Mesenchymal stem cell (in vitro differentiated cells and primary cell): ENCODE measurements around the gene CDH2.
A peak's percentile ranks its signal among the peaks of the same experiment; 100 is the strongest.

Experiments
- DNase-seq: peaks from one replicate; pipeline ENCODE4 v3.0.0-alpha.2; 2013
- H2AFZ ChIP-seq: one replicate; pipeline ENCODE4 v1.6.1; 2013; ENCODE audit warnings: low read depth, mild to moderate bottlenecking, control low read depth, inconsistent platforms, low read length, moderate library complexity
- H2AK5ac ChIP-seq: 2 replicates; pipeline ENCODE4 v1.6.1; 2013; ENCODE audit warnings: low read length, moderate library complexity, mild to moderate bottlenecking, inconsistent platforms; ENCODE audit not compliant: severe bottlenecking
- H2BK120ac ChIP-seq: one replicate; pipeline ENCODE4 v1.6.1; 2013; ENCODE audit warnings: low read depth, mild to moderate bottlenecking, inconsistent platforms, low read length, moderate library complexity
- H2BK12ac ChIP-seq, 2 experiments: one replicate each; pipeline ENCODE4 v1.6.1; 2013; ENCODE audit warnings: inconsistent platforms in 2 of 2, low read length in 2 of 2, mild to moderate bottlenecking in 2 of 2, moderate library complexity in 2 of 2, control low read depth in 1 of 2
- H2BK15ac ChIP-seq: one replicate; pipeline ENCODE4 v1.6.1; 2013; ENCODE audit warnings: mild to moderate bottlenecking, low read depth, inconsistent platforms; ENCODE audit not compliant: poor library complexity, severe bottlenecking
- H2BK5ac ChIP-seq: 2 replicates; pipeline ENCODE4 v1.6.1; 2013; ENCODE audit warnings: low read depth, mild to moderate bottlenecking, low read length, control low read depth, inconsistent platforms; ENCODE audit not compliant: poor library complexity, severe bottlenecking
- H3K14ac ChIP-seq, 2 experiments: one replicate each; pipeline ENCODE4 v1.6.1; 2013; ENCODE audit warnings: inconsistent platforms in 2 of 2, low read length in 2 of 2, control low read depth in 1 of 2, mild to moderate bottlenecking in 1 of 2, moderate library complexity in 1 of 2
- H3K18ac ChIP-seq, 2 experiments: one replicate each; pipeline ENCODE4 v1.6.1; 2013; ENCODE audit warnings: inconsistent platforms in 2 of 2, low read length in 2 of 2, control low read depth in 1 of 2, low read depth in 1 of 2, mild to moderate bottlenecking in 1 of 2
- H3K23ac ChIP-seq, 2 experiments: one replicate each; pipeline ENCODE4 v1.6.1; 2013; ENCODE audit warnings: inconsistent platforms in 2 of 2, low read length in 2 of 2, mild to moderate bottlenecking in 2 of 2, moderate library complexity in 2 of 2, control low read depth in 1 of 2
- H3K27ac ChIP-seq: 2 replicates; pipeline ENCODE4 v1.5.1; 2013; ENCODE audit warnings: mild to moderate bottlenecking, moderate library complexity, low read length, control low read depth, inconsistent platforms; ENCODE audit not compliant: poor library complexity, severe bottlenecking
- H3K27me3 ChIP-seq, 2 experiments: 2 replicates each; pipeline versions ENCODE4 v1.6.1 to v1.7.0; 2013; ENCODE audit warnings: low read length in 2 of 2, mild to moderate bottlenecking in 2 of 2, moderate library complexity in 2 of 2, control low read depth in 1 of 2, inconsistent platforms in 1 of 2; ENCODE audit not compliant: control insufficient read depth in 1 of 2, insufficient read depth in 1 of 2
- H3K36me3 ChIP-seq, 2 experiments: 2 replicates each; pipeline versions ENCODE4 v1.6.1 to v1.7.0; 2013; ENCODE audit warnings: low read length in 2 of 2, control low read depth in 1 of 2, inconsistent platforms in 1 of 2, low read depth in 1 of 2, mild to moderate bottlenecking in 1 of 2; ENCODE audit not compliant: insufficient read depth in 2 of 2, control insufficient read depth in 1 of 2
- H3K4ac ChIP-seq, 2 experiments: one replicate each; pipeline ENCODE4 v1.6.1; 2013; ENCODE audit warnings: inconsistent platforms in 2 of 2, low read length in 2 of 2, mild to moderate bottlenecking in 2 of 2, moderate library complexity in 2 of 2, control low read depth in 1 of 2, low read depth in 1 of 2
- H3K4me1 ChIP-seq: 2 replicates; pipeline ENCODE4 v1.6.1; 2013; ENCODE audit warnings: low read depth, low read length, control low read depth; ENCODE audit not compliant: control insufficient read depth, insufficient read depth
- H3K4me2 ChIP-seq: 2 replicates; pipeline ENCODE4 v1.6.1; 2013; ENCODE audit warnings: low read length, mild to moderate bottlenecking, inconsistent platforms; ENCODE audit not compliant: poor library complexity, severe bottlenecking
- H3K4me3 ChIP-seq, 2 experiments: 2 replicates each; pipeline versions ENCODE4 v1.5.1 to v1.7.0; 2013; ENCODE audit warnings: low read length in 2 of 2, mild to moderate bottlenecking in 2 of 2, control low read depth in 1 of 2, low read depth in 1 of 2; ENCODE audit not compliant: insufficient read depth in 1 of 2
- H3K79me1 ChIP-seq: replicated peaks from 2 replicates; pipeline ENCODE4 v1.6.1; 2013; ENCODE audit warnings: mild to moderate bottlenecking, control low read depth, low read length, inconsistent platforms; ENCODE audit not compliant: poor library complexity, severe bottlenecking
- H3K9ac ChIP-seq: 2 replicates; pipeline ENCODE4 v1.7.0; 2013; ENCODE audit warnings: mild to moderate bottlenecking, low read length, moderate library complexity
- H3K9me3 ChIP-seq: 2 replicates; pipeline ENCODE4 v1.7.0; 2013; ENCODE audit warnings: mild to moderate bottlenecking, low read length; ENCODE audit not compliant: control insufficient read depth
- H4K8ac ChIP-seq: one replicate; pipeline ENCODE4 v1.6.1; 2013; ENCODE audit warnings: inconsistent platforms, mild to moderate bottlenecking, low read length, moderate library complexity
- H4K91ac ChIP-seq: one replicate; pipeline ENCODE4 v1.6.1; 2013; ENCODE audit warnings: mild to moderate bottlenecking, low read length, inconsistent platforms
- whole genome bisulfite sequencing: methylation state at CpG from one replicate; pipeline ENCODE4 v1.1.7; 2013; ENCODE audit warnings: mixed read lengths; 5-methylcytosine and 5-hydroxymethylcytosine counted together

CDH2 gene

GRCh38 chr18:28063271-28063761, 113.6 kb downstream of the CDH2 start:
- Histone ChIP-seq H2BK15ac (no peak overlapping the region), H2BK5ac (peak overlapping the region; percentile 70)
- WGBS = 0% methylated on average over 1 of the region's 2 CpGs

GRCh38 chr18:28062443-28062842, 114.5 kb downstream of the CDH2 start:
- Histone ChIP-seq H2AK5ac (no peak overlapping the region), H2BK5ac (no peak overlapping the region), H3K9ac (no peak overlapping the region), H3K27ac (peak overlapping the region; percentile 87), H2BK120ac (no peak overlapping the region), H3K4me2 (no peak overlapping the region), H3K4me3 (no peak overlapping the region), H3K4me1 (peaks cover 8% of the 10 kb centered on the region), H4K91ac (no peak overlapping the region), H3K18ac (no peak overlapping the region), H3K36me3 (no peaks in the 10 kb centered on the region), H3K4ac (no peak overlapping the region), H2AFZ (no peak overlapping the region), H3K9me3 (no peaks in the 10 kb centered on the region), H3K23ac (no peak overlapping the region), H4K8ac (no peak overlapping the region), H2BK12ac (peak overlapping the region in 1 of 2 experiments; percentile 4), H3K79me1 (peaks cover 11% of the 10 kb centered on the region), H3K27me3 (no peaks in the 10 kb centered on the region), H3K14ac (no peak overlapping the region), H2BK15ac (no peak overlapping the region)
- DNase-seq = no peak
- WGBS = 97% methylated on average over 4 of the region's 4 CpGs

More at GRCh38 chr18:28063271-28063761, 113.6 kb downstream of the CDH2 start:
- Histone ChIP-seq H3K79me1 (peaks cover 11% of the 10 kb centered on the region), H3K18ac (no peak overlapping the region), H3K9ac (no peak overlapping the region), H4K8ac (no peak overlapping the region), H3K27me3 (no peaks in the 10 kb centered on the region), H4K91ac (peak overlapping the region; percentile 12), H2AK5ac (no peak overlapping the region), H2BK12ac (no peak overlapping the region), H3K14ac (no peak overlapping the region), H3K36me3 (no peaks in the 10 kb centered on the region), H3K27ac (peak overlapping the region; percentile 98), H3K23ac (no peak overlapping the region), H2AFZ (no peak overlapping the region), H3K4me3 (no peak overlapping the region), H2BK120ac (no peak overlapping the region), H3K9me3 (no peaks in the 10 kb centered on the region), H3K4ac (no peak overlapping the region), H3K4me2 (no peak overlapping the region), H3K4me1 (peaks cover 8% of the 10 kb centered on the region)
- DNase-seq = peak; percentile 47

DNA sequence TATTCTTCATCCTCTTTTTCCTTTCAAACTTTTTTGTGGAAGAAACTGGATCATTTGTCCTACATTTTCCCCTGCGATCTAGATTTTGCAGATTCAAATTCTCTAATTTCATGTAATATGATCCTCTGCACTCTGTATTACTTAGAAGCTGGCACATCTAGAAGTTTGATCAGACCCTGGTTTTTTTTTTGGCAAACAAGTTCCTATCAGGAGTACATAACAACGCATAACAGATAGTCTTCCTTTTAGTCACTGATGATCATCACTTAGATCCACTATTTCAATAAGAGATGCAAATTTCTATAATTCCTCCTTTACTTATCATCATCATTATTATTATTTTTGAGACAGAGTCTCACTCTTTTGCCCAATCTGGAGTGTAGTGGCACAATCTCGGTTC, 117.1 kb downstream of the CDH2 start:
- Histone ChIP-seq H2BK5ac (no peak overlapping the region), H3K4me3 (no peak overlapping the region), H4K8ac (no peak overlapping the region), H2AFZ (no peak overlapping the region), H3K36me3 (no peaks in the 10 kb centered on the region), H3K27ac (no peak overlapping the region), H2AK5ac (no peak overlapping the region), H2BK12ac (no peak overlapping the region), H3K4me1 (peaks cover 8% of the 10 kb centered on the region), H2BK15ac (no peak overlapping the region), H3K18ac (no peak overlapping the region), H3K9ac (no peak overlapping the region), H4K91ac (no peak overlapping the region), H2BK120ac (no peak overlapping the region), H3K23ac (no peak overlapping the region), H3K14ac (no peak overlapping the region), H3K27me3 (no peaks in the 10 kb centered on the region), H3K4ac (no peak overlapping the region), H3K79me1 (peaks cover 12% of the 10 kb centered on the region), H3K9me3 (no peaks in the 10 kb centered on the region), H3K4me2 (no peak overlapping the region)
- no peak for DNase-seq
- WGBS = 95% methylated on average over 3 of the region's 3 CpGs

- no peak overlapping the region for H2BK120ac ChIP-seq
- H2BK15ac ChIP-seq = no peak overlapping the region
- no peak overlapping the region for H4K91ac ChIP-seq
- no peak overlapping the region for H2BK5ac ChIP-seq
- no peaks in the 10 kb centered on the region for H3K27me3 ChIP-seq
- DNase-seq = no peak
- no peak overlapping the region for H3K9ac ChIP-seq
- no peak overlapping the region for H2AK5ac ChIP-seq
- no peak overlapping the region for H3K4me2 ChIP-seq
- no peak overlapping the region for H3K4ac ChIP-seq
- no peak overlapping the region for H3K4me3 ChIP-seq
- peaks cover 23% of the 10 kb centered on the region for H3K79me1 ChIP-seq
- H3K9me3 ChIP-seq = no peaks in the 10 kb centered on the region
- no peak overlapping the region for H3K18ac ChIP-seq
- no peak overlapping the region for H3K23ac ChIP-seq
- H3K4me1 ChIP-seq = no peaks in the 10 kb centered on the region
- H3K36me3 ChIP-seq = no peaks in the 10 kb centered on the region
- no peak overlapping the region for H3K14ac ChIP-seq
- H3K27ac ChIP-seq = no peak overlapping the region
- no peak overlapping the region for H4K8ac ChIP-seq
- H2BK12ac ChIP-seq = no peak overlapping the region
- H2AFZ ChIP-seq = no peak overlapping the region
These were observed 126.4 kb downstream of the CDH2 start for GRCh38 chr18:28050545-28050944.
